Stomach (tissue), 9 donors: Measurements from ENCODE around the gene RBMX. TPM values are rescaled to one million over a fixed set of nuclear protein-coding genes. Genes with fewer than 3 reads are reported as not detected.
"Not testable (repeated sequence)": the region's sequence is repeated elsewhere in the genome, so short reads cannot be mapped to it uniquely, and the experiment has no call there.

Experiments used
- DNase-seq, 2 donors: peaks; one replicate each; pipeline versions ENCODE4 v3.0.0 to v3.0.0-alpha.2; 2013 to 2019
- H3K27ac ChIP-seq, 5 donors: fragments of 200-600 bp in 4 of 5; sonication (generic) in 4 of 5; one replicate each; pipeline ENCODE4 v1.5.1; 2013 to 2019; ENCODE audit warnings: mild to moderate bottlenecking in 1 of 5, moderate library complexity in 1 of 5
- H3K27me3 ChIP-seq, 3 donors: fragments of 200-600 bp; sonication (generic); one replicate each; pipeline ENCODE4 v1.5.1; 2017 to 2019; ENCODE audit warnings: mixed run types in 1 of 3
- H3K36me3 ChIP-seq, 4 donors: fragments of 200-600 bp; sonication (generic); 1 replicate in 3 of 4; 2 replicates in 1 of 4; pipeline ENCODE4 v1.5.1; 2016 to 2019
- H3K4me1 ChIP-seq, 4 donors: fragments of 200-600 bp; sonication (generic); one replicate each; pipeline ENCODE4 v1.5.1; 2016 to 2019
- H3K4me3 ChIP-seq, 4 donors: fragments of 200-600 bp; sonication (generic) in 3 of 4; one replicate each; pipeline ENCODE4 v1.5.1; 2016 to 2019; ENCODE audit warnings: mild to moderate bottlenecking in 1 of 4
- H3K9me3 ChIP-seq, 4 donors: fragments of 200-600 bp; sonication (generic); one replicate each; pipeline ENCODE4 v1.5.1; 2016 to 2019
- EP300 ChIP-seq: sonication (generic); formaldehyde crosslinking; IDR thresholded peaks from one replicate; pipeline ENCODE4 v1.6.1; 2017; ENCODE audit warnings: antibody characterized with exemption
- POLR2A ChIP-seq, 4 donors: fragments of 450-650 bp; IDR thresholded peaks; one replicate each; pipeline ENCODE4 v1.6.1; 2016; ENCODE audit warnings: antibody characterized with exemption in 4 of 4, control low read depth in 2 of 4, mild to moderate bottlenecking in 1 of 4, moderate library complexity in 1 of 4
- POLR2AphosphoS5 ChIP-seq, 3 donors: sonication (generic); formaldehyde crosslinking; IDR thresholded peaks; one replicate each; pipeline ENCODE4 v1.6.1; 2016; ENCODE audit warnings: antibody characterized with exemption in 3 of 3
- WGBS, 5 donors: extraction: QIAGEN DNeasy Blood & Tissue Kit in 3 of 5; methylation state at CpG; one replicate each; pipeline versions ENCODE4 v1.1.5 to v1.1.7; 2013 to 2018; 5-methylcytosine and 5-hydroxymethylcytosine counted together
- intact Hi-C: fragments of 100-400 bp; cut with DNase I; formaldehyde crosslinking; loops from one replicate; pipeline ENCODE4 v1.15.1; 2023; ENCODE audit warnings: low total_unique reads
- polyA plus RNA-seq, 3 donors: library from polyadenylated mRNA; stranded (reverse); fragments of 200-250 nt; gene quantifications; one replicate each; pipeline ENCODE4 v1.2.3, GENCODE V29; 2013
- total RNA-seq, 5 donors: library from RNA; depleted of rRNA; stranded (reverse); fragments of >200 nt; gene quantifications; one replicate each; pipeline versions ENCODE4 v1.1.0 to v1.2.3, GENCODE V29; 2014 to 2016
- TF ChIP-seq, protein P1 (sequence below), 7 experiments: fragments of 450-650 bp in 4 of 7; fragments of 200-600 bp in 3 of 7; sonication (generic) in 3 of 7; IDR thresholded peaks; one replicate each; pipeline ENCODE4 v1.5.1; 2016 to 2019; ENCODE audit warnings: antibody characterized with exemption in 7 of 7, control low read depth in 2 of 7, mild to moderate bottlenecking in 1 of 7
- donor health status: healthy with polysubstance abuse.
- donor health status: Bipolar disorder and iron deficiency.
- donor health status: healthy.

Gene RBMX
- total and polyA plus RNA-seq, 8 donors: 68.1 to 245 (median 124) TPM

DNA sequence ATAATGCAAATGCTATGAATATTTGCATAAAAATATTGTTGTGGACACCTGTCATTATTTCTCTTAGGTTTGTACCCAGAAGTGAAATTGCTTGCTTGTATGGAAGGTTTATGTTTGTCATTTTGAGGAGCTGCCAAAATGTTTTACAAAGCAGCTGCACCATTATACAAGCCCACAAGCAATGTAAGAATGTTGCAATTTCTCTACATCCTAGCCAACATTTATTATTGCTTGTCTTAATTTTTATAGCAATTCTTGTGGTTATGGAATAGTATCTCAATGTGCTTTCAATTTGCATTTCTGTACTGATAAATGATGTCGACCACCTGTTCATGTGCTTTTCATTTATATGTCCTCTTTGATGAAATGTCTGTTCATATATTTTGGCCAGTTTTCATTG, 18.7 kb upstream of the RBMX start:
- H3K4me1 ChIP-seq: no peaks in the 10 kb centered on the region
- intact Hi-C loops: no loop called here
- DNase-seq: no peak
- TF ChIP-seq POLR2AphosphoS5 (IDR thresholded peaks at IDR 0.05): no peak
- TF ChIP-seq, protein P1, sequence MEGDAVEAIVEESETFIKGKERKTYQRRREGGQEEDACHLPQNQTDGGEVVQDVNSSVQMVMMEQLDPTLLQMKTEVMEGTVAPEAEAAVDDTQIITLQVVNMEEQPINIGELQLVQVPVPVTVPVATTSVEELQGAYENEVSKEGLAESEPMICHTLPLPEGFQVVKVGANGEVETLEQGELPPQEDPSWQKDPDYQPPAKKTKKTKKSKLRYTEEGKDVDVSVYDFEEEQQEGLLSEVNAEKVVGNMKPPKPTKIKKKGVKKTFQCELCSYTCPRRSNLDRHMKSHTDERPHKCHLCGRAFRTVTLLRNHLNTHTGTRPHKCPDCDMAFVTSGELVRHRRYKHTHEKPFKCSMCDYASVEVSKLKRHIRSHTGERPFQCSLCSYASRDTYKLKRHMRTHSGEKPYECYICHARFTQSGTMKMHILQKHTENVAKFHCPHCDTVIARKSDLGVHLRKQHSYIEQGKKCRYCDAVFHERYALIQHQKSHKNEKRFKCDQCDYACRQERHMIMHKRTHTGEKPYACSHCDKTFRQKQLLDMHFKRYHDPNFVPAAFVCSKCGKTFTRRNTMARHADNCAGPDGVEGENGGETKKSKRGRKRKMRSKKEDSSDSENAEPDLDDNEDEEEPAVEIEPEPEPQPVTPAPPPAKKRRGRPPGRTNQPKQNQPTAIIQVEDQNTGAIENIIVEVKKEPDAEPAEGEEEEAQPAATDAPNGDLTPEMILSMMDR (IDR thresholded peaks at IDR 0.05): no peak
- no peak for TF ChIP-seq POLR2A (IDR thresholded peaks at IDR 0.05)
- no peak for TF ChIP-seq EP300
- no peak overlapping the region for H3K4me3 ChIP-seq
- no peaks in the 10 kb centered on the region for H3K27me3 ChIP-seq
- no peak overlapping the region for H3K27ac ChIP-seq
- H3K36me3 ChIP-seq: no peaks in the 10 kb centered on the region
- H3K9me3 ChIP-seq: no peaks in the 10 kb centered on the region
- 56 to 87% (median 73%) methylated on average over 1 of the region's 1 CpG for WGBS, 5 donors

DNA sequence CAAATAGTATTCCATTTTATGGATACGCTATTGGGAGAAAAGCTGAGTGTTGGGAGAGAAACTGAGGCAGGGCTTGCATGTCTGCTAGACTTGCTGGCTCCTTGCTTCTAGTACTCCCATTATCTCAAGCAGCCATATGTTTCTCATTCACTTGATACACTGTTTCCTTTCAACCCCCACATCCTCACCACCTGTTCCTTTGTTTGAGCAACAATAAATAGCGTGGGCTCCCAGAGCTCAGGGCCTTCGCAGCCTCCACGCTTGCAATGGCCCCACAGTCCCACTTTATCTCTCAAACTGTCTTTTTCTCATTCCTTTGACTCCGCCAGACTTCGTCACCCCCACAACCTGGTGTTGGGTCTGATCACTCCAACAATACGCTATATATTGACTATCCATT, 18.2 kb upstream of the RBMX start:
- H3K27me3 ChIP-seq, H3K9me3 ChIP-seq, H3K36me3 ChIP-seq, H3K4me1 ChIP-seq, H3K4me3 ChIP-seq, DNase-seq, intact Hi-C loops, H3K27ac ChIP-seq: not testable (repeated sequence)
- WGBS, 5 donors: 67 to 84% (median 82%) methylated on average over 6 to 7 of the region's 7 CpGs

DNA sequence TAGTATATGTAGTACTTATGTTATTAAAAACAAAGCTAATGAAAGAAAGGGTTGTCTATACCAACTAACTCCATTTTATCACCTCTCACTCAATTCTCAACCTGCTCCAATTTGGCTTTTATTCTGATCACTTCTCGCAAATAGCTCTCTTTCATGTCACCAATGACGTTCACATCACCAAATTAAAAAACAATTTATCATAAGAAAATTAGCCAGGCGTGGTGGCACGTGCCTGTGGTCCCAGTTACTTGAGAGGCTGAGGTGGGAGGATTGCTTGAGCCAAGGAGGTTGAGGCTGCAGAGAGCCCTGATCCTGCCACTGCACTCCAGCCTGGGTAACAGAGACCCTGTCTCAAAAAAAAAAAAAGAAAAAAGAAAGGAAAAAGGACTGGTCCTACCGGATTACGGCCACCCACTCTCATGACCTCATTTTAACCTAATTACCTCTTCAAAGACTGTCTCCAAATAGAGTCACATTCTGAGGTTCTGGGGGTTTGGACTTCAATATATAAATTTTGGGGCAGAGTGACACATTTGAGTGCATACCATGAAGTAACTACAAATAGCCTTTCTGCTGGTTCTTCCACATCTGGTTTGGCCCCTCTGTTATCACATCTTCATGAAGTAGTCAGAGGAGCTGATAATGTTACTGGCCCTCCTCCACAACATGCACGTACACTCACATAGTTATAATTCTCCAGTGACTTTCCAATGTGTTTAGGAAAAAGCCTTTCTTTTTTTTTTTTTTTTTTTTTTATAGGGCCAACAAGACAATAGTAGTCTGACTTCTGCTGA, 15.8 kb upstream of the RBMX start:
- no peaks in the 10 kb centered on the region for H3K36me3 ChIP-seq
- TF ChIP-seq POLR2AphosphoS5 (IDR thresholded peaks at IDR 0.05) (no peak), POLR2A (IDR thresholded peaks at IDR 0.05) (no peak), EP300 (no peak)
- TF ChIP-seq, protein P1 (IDR thresholded peaks at IDR 0.05): no peak
- H3K27ac ChIP-seq: no peak overlapping the region
- intact Hi-C loops: no loop called here
- H3K9me3 ChIP-seq: no peaks in the 10 kb centered on the region
- no peaks in the 10 kb centered on the region for H3K27me3 ChIP-seq
- H3K4me3 ChIP-seq: no peak overlapping the region
- H3K4me1 ChIP-seq: no peaks in the 10 kb centered on the region
- WGBS, 5 donors: 66 to 80% (median 72%) methylated on average over 7 of the region's 7 CpGs
- DNase-seq: no peak

DNA sequence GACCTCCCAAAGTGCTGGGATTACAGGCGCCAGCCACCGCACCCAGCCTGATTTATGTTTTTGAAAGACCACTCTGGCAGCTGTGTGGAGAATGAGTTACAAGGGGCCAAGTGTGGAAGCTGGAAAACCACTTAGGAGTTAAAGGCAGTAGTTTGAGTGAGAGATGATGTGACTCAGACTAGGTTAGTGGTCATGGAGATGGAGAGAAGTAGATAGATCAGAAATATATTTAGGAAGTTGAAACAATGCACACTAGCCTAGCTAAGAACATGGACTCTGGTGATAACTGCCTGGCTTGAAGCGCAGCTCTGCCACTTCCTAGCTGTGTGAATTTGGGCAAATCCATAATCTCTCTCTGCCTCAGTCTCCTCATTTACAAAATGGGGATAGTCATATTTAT, 11.9 kb upstream of the RBMX start:
- intact Hi-C loops: no loop called here
- TF ChIP-seq, protein P1 (IDR thresholded peaks at IDR 0.05): no peak
- TF ChIP-seq EP300: no peak
- TF ChIP-seq POLR2AphosphoS5 (IDR thresholded peaks at IDR 0.05): no peak
- no peak for TF ChIP-seq POLR2A (IDR thresholded peaks at IDR 0.05)
- no peak for DNase-seq
- no peak overlapping the region for H3K27ac ChIP-seq
- H3K9me3 ChIP-seq: no peaks in the 10 kb centered on the region
- H3K36me3 ChIP-seq: no peaks in the 10 kb centered on the region
- WGBS, 5 donors: 79 to 98% (median 85%) methylated on average over 3 of the region's 3 CpGs
- no peak overlapping the region for H3K4me3 ChIP-seq
- no peaks in the 10 kb centered on the region for H3K4me1 ChIP-seq
- H3K27me3 ChIP-seq: no peaks in the 10 kb centered on the region

DNA sequence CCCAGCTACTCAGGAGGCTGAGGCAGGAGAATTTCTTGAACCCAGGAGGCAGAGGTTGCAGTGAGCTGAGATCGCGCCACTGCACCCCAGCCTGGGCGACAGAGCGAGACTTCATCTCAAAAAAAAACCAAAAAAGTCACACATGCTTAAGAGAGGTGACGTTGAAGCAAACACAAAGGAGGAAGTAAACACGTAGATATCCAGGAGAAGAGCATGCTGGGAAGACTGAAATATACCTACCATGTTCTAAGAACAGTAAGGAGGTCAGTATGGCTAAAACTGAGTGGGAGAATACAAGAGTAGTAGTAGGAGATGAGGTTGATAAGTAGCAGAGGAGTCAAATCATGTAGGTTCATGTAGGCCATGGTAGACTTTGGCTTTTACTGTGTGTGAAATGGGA, 10.1 kb upstream of the RBMX start:
- H3K27me3 ChIP-seq, H3K27ac ChIP-seq, DNase-seq, intact Hi-C loops, H3K9me3 ChIP-seq, H3K36me3 ChIP-seq, H3K4me1 ChIP-seq, H3K4me3 ChIP-seq: not testable (repeated sequence)
- 85 to 93% (median 88%) methylated on average over 6 of the region's 6 CpGs for WGBS, 5 donors
